GM10266 (cell line): ENCODE data around the gene PASK.

Experiments
- DNase-seq: peaks from one replicate; pipeline ENCODE4 v3.0.0; 2012; ENCODE audit errors: extremely low spot score
- CTCF ChIP-seq: IDR thresholded peaks from 2 replicates; pipeline ENCODE4 v1.5.1; 2012; ENCODE audit warnings: mild to moderate bottlenecking, low read depth; ENCODE audit not compliant: control insufficient read depth, insufficient read depth; ENCODE audit errors: missing control alignments

Gene PASK

GRCh38 chr2:241132538-241133435 is 16.5 kb downstream of the PASK start:
- no peak for TF ChIP-seq CTCF
- DNase-seq: no peak

- no peak for DNase-seq
- no peak for TF ChIP-seq CTCF
Measured at GRCh38 chr2:241131531-241131930, 17.7 kb downstream of the PASK start.

- DNase-seq: no peak
- TF ChIP-seq CTCF: no peak
Measured at GRCh38 chr2:241130316-241130715, 19.0 kb downstream of the PASK start.

DNA sequence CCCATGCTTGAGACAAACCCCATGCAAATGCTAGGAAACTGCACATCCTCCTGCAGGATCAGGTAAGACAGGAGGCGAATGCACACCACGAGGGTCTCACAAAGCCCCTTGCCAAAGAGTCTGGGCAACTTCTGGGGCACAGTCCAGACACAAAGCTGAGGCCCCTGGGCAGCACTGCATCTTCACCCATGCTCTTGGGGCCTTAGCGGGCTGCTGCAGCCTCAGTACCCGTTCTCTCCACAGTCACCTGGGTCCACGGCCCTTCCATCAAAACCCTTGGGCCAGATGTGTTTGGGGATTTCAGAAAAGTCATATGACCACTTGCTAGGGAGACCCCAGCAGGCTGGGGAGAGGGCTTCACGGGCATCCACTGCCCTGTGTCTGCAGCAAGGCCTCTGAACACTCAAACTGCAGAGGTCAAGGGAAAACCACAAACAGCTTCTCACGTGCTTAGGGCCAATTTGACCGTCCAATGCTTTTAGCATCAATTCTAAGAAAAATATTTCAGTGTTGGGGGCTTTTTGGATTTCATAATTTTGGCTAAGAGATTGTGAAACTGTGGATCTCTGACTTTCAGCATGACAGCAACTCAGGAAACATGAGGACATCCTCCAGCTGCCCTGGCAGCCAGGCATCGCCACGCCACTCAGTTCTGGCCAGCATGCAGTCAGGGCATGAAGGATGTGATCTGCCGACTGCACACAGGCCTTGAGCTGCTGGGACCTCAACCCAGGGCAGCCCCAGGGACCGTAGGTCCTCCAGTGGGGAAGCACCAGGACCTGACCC is 20.0 kb downstream of the PASK start:
- DNase-seq: no peak

DNA sequence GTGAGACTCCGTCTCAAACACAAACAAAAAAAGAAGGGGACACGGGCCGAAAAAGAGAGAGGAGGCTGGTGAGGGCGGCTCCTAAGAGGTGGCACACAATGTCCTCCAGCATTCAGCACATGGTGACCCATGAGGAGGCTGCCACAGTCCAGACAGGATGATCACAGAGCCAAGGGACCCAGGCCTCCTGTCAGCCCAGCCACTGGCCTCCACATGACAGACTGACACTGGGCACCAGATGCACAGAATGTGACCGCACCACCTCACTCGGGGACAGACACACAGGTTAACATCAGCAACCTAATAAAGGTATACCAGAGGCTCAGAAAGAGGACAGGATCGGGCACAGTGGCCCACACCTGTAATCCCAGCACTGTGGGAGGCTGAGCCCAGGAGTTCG is 21.0 kb downstream of the PASK start:
- TF ChIP-seq CTCF: no peak
- DNase-seq: no peak

More for the DNA sequence above, 20.0 kb downstream of the PASK start:
- no peak for TF ChIP-seq CTCF

DNA sequence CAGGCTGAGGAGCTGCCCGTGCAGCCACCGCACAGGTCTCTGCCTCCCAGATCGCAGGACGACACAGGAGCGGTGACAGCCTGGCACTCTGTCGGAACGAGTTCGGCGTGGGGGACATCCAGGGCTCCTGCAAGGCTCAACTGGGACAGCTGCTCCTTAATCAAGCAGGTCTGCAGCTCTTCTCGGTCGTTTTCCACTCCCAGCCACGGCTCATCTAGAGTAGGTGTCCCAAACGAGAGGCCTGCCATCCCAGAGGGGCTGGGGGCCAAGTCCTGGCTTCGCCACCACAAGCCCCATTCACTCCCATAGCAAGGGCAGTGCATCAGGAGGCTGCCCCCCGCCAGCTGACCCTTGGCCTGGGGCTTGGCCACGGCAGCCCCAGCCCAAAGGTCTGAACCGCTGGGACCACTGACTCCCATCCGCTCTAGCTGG is 22.5 kb downstream of the PASK start:
- TF ChIP-seq CTCF: no peak
- DNase-seq: no peak
